Activated CD8-positive, alpha-beta memory T cell treated with anti-CD3 and anti-CD28 coated beads for 4 hours (primary cell): ENCODE measurements around the gene NEUROG1.

Source experiments
- DNase-seq, 2 donors: peaks; one replicate each; pipeline ENCODE4 v3.0.0-alpha.2; 2020; ENCODE audit warnings: low read depth in 2 of 2

Gene NEUROG1

GRCh38 chr5:135493406-135494180 lies 42.2 kb downstream of the NEUROG1 start:
- DNase-seq, result no peak

GRCh38 chr5:135492319-135492626 lies 43.5 kb downstream of the NEUROG1 start:
- no peak for DNase-seq

GRCh38 chr5:135491552-135492318 lies 44.0 kb downstream of the NEUROG1 start:
- DNase-seq, result no peak

GRCh38 chr5:135491038-135491551 lies 44.7 kb downstream of the NEUROG1 start:
- DNase-seq, result no peak

GRCh38 chr5:135490245-135491037 lies 45.3 kb downstream of the NEUROG1 start:
- no peak for DNase-seq

DNA sequence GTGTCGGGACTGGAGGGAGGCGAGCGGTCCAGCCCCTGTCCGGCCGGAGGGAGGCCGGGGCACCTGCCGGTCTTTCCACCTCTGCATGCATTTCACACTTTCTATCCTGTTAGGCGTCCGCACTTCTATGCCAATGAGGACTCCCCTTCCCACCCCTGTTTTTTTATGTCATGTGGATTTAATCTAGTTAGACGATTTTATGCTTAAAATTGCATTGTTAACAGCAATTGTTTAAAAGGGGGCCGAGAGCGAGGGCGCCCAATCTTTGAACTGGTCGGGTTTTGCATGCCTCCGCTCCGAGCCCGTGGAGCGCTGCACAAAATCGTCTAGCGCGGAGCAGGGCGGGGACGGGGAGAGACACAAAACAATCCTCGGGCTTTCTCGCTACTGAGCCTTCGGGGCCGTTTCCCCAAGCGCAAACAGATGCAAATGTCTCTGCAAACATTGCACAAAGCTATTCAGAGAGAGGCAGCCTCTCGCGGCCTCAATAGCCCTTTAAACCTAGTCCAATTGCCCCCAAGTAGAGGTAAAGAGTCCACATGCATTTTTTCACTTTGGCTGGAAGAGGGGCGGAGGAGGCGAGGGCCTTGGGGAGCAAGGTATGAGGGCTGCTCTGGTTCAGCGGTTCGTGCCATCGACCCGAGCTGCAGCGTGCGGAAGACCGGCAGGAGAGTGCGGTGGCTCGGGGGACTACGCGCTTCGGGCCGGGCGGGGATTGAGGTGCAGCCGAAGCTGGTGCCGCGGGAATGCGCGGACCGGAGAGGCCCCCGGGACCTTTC lies 46.1 kb downstream of the NEUROG1 start:
- no peak for DNase-seq

- DNase-seq, result no peak
Observed at GRCh38 chr5:135488727-135489465, 46.9 kb downstream of the NEUROG1 start.

DNA sequence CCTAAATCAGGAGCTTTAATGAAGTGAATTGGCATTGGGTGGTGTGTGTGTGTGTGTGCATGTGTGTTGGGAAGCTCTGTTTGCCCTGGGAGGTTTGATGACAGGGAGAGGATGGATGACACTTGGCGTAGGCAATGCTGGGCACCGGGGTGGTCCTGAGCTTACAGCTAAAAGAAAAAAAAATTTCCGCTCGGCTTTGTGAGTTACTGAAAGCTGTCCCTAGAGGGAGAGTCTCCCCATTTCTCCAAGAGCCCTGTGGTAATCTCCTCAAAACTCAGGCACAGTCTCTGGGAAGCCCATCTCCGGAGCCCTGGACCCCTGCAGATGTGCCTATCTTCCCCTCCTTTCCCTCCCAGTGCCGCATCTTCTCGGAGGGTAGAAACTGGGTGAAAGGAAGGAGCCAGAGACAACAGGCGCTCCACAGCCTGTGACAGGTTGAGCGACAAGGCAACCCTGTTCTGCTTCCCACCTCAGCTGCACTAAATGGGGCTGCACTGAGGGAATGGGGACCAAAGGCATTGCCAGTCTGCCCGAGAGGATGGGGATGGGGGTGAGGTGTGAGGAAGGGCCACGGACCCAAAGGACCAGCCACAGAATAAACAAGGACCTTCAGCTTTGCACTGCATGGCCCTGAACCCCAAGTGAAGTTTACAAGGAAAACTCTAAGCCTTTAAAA lies 47.8 kb downstream of the NEUROG1 start:
- DNase-seq, result no peak

DNA sequence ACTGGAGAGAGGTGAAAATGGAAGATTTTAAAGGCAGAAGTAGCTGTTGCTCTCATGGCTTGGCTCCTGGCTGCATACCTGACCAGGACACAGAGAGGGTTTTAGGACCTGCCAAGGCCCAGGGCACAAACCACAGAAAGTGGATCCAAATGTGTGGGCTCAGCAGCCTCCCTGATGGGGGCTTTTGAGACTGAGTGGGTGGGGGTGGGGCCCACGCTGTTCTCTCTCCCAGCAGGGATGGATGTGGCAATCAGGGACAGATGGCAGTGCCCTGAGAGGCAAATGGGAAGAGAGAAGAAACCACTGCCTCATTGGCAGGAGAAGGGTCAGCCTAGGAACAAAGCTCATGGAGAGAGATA lies 48.7 kb downstream of the NEUROG1 start:
- DNase-seq, result no peak

GRCh38 chr5:135486131-135487036 lies 49.4 kb downstream of the NEUROG1 start:
- DNase-seq, result no peak

- DNase-seq, result no peak
Observed at GRCh38 chr5:135484674-135485086, 51.1 kb downstream of the NEUROG1 start.
